ENCODE data around the gene CCDC197. TPM values are rescaled to one million over a fixed set of nuclear protein-coding genes. Genes with fewer than 3 reads are reported as not detected.

CCDC197 gene
- polyA plus RNA-seq, 1 donor from 2014 or later = not detected

- no peak overlapping the region for H2AFZ ChIP-seq (ENCODE audit: low read depth, low read length)
- peaks cover 12% of the 10 kb centered on the region for H3K36me3 ChIP-seq (ENCODE audit: insufficient read depth, low read length)
Measured at GRCh38 chr14:94054936-94055335, 57.8 kb downstream of the CCDC197 start.

GRCh38 chr14:94056579-94057308 is 59.6 kb downstream of the CCDC197 start:
- no peak overlapping the region for H3K4me3 ChIP-seq (ENCODE audit: low read length)
- peaks cover 19% of the 10 kb centered on the region for H3K36me3 ChIP-seq (ENCODE audit: insufficient read depth, low read length)
- no peaks in the 10 kb centered on the region for H3F3A ChIP-seq (ENCODE audit: insufficient read depth, low read length, poor library complexity, severe bottlenecking)
- no peak overlapping the region for H3K27ac ChIP-seq (ENCODE audit: low read length)
- H3K9me3 ChIP-seq (ENCODE audit: low read length) = no peaks in the 10 kb centered on the region
- no peaks in the 10 kb centered on the region for H3K27me3 ChIP-seq (ENCODE audit: insufficient read depth, low read depth, low read length)
- H3K9ac ChIP-seq (ENCODE audit: low read length) = no peak overlapping the region
- TF ChIP-seq EP300 (conservative IDR thresholded peaks at IDR 0.05; ENCODE audit: poor library complexity, severe bottlenecking) = no peak
- no peak overlapping the region for H3K4me2 ChIP-seq (ENCODE audit: low read length)
- H2AFZ ChIP-seq (ENCODE audit: low read depth, low read length) = no peak overlapping the region
- no peaks in the 10 kb centered on the region for H3K79me2 ChIP-seq (replicated peaks; ENCODE audit: insufficient read depth, low read length)
- no peaks in the 10 kb centered on the region for H3K9me2 ChIP-seq (ENCODE audit: insufficient read depth, low read length)
- H4K20me1 ChIP-seq (ENCODE audit: insufficient read depth) = no peaks in the 10 kb centered on the region

More at GRCh38 chr14:94054936-94055335, 57.8 kb downstream of the CCDC197 start:
- Histone ChIP-seq H3K4me3 (ENCODE audit: low read length) (no peak overlapping the region), H3K27ac (ENCODE audit: low read length) (no peak overlapping the region), H3K4me2 (ENCODE audit: low read length) (no peak overlapping the region), H3F3A (ENCODE audit: insufficient read depth, low read length, poor library complexity, severe bottlenecking) (no peaks in the 10 kb centered on the region), H3K9me3 (ENCODE audit: low read length) (no peaks in the 10 kb centered on the region), H3K9ac (ENCODE audit: low read length) (no peak overlapping the region), H3K27me3 (ENCODE audit: insufficient read depth, low read depth, low read length) (no peaks in the 10 kb centered on the region), H3K9me2 (ENCODE audit: insufficient read depth, low read length) (no peaks in the 10 kb centered on the region), H4K20me1 (ENCODE audit: insufficient read depth) (no peaks in the 10 kb centered on the region), H3K79me2 (replicated peaks; ENCODE audit: insufficient read depth, low read length) (no peaks in the 10 kb centered on the region)
- TF ChIP-seq RAD21 (conservative IDR thresholded peaks at IDR 0.05) (no peak), POLR2AphosphoS5 (IDR thresholded peaks at IDR 0.05) (no peak), EP300 (conservative IDR thresholded peaks at IDR 0.05; ENCODE audit: poor library complexity, severe bottlenecking) (no peak), TAF1 (IDR thresholded peaks at IDR 0.05; ENCODE audit: low read depth) (no peak), SMC3 (conservative IDR thresholded peaks at IDR 0.05; ENCODE audit: poor library complexity) (no peak), EZH2 (IDR thresholded peaks at IDR 0.05; ENCODE audit: borderline replicate concordance, insufficient read depth, low read length, poor library complexity, severe bottlenecking) (no peak), MXI1 (conservative IDR thresholded peaks at IDR 0.05; ENCODE audit: poor library complexity, severe bottlenecking) (no peak), REST (IDR thresholded peaks at IDR 0.05; ENCODE audit: borderline replicate concordance) (no peak)
- TF ChIP-seq, protein P1, sequence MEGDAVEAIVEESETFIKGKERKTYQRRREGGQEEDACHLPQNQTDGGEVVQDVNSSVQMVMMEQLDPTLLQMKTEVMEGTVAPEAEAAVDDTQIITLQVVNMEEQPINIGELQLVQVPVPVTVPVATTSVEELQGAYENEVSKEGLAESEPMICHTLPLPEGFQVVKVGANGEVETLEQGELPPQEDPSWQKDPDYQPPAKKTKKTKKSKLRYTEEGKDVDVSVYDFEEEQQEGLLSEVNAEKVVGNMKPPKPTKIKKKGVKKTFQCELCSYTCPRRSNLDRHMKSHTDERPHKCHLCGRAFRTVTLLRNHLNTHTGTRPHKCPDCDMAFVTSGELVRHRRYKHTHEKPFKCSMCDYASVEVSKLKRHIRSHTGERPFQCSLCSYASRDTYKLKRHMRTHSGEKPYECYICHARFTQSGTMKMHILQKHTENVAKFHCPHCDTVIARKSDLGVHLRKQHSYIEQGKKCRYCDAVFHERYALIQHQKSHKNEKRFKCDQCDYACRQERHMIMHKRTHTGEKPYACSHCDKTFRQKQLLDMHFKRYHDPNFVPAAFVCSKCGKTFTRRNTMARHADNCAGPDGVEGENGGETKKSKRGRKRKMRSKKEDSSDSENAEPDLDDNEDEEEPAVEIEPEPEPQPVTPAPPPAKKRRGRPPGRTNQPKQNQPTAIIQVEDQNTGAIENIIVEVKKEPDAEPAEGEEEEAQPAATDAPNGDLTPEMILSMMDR (IDR thresholded peaks at IDR 0.05; ENCODE audit: poor library complexity, severe bottlenecking) = no peak

Data from neural cell (in vitro differentiated cells).